GM21360 (cell line): ENCODE results near the gene KRTAP5-4.
"Not testable (repeated sequence)": the region's sequence is repeated elsewhere in the genome, so short reads cannot be mapped to it uniquely, and the experiment has no call there.

Experiments
- ATAC-seq: cut with Tn5 transposase; IDR thresholded peaks from one replicate; pipeline ENCODE4 v1.9.1; 2021; ENCODE audit warnings: mild to moderate bottlenecking, moderate library complexity; ENCODE audit not compliant: unreplicated experiment

The KRTAP5-4 gene

DNA sequence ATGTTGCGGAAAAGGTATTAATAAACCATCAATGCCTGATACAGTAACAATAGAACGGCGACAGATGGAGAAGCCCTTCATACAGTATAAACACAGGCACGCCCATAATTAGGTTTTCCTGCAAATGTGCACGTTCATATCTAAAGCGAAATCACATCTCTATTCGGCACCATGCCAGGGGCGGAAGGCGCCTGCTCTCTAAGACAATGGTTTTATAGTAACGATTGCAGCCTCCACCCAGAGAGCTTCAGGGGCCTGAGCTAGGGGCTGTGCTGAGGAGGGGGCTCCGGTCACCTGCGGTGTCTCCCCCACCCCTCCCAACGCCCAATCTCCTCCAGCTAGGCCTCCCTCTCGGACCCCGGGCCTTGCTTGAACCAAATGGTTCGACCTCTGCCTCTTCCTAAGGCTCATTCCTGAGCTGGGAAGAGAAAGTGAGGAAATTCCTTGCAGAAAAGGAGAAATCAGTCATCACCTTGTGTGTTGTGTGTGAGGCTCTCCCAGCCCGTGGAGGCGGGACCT lies 17.2 kb upstream of the KRTAP5-4 start:
- no peak for ATAC-seq

DNA sequence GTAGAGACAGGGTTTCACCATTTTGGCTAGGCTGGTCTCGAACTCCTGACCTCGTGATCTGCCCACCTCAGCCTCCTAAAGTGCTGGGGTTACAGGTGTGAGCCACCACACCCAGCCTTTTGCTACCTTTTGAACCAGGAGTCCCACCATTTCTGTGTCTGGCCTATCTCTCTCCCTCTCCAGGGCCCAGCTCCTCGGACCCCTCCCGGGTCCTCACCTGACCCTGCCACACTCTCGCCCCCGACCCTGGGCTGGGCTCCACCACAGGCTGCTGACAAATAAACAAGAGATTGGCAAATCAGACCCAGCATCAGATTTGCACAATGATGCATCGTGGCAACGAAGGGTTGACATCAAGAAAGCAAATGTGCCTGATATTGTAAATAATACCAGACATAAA lies 16.4 kb upstream of the KRTAP5-4 start:
- no peak for ATAC-seq

DNA sequence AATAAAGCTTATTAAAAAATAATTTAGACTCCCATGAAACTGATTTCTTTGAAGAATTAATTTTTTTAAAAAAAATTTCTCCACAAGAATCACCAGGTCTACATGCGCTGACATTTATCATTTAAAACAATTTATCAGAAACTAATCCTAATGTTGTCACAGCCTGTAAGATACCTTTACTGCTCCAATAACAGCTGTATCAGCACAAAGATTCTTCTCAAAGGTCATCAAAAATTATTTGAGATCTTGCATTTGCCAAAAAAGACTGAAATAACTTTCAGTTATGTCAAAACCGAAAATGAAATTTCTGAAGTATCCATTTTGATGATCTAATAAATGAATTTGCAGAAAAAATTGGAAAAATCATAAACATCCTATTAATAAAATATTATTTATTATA lies 15.7 kb upstream of the KRTAP5-4 start:
- no peak for ATAC-seq

DNA sequence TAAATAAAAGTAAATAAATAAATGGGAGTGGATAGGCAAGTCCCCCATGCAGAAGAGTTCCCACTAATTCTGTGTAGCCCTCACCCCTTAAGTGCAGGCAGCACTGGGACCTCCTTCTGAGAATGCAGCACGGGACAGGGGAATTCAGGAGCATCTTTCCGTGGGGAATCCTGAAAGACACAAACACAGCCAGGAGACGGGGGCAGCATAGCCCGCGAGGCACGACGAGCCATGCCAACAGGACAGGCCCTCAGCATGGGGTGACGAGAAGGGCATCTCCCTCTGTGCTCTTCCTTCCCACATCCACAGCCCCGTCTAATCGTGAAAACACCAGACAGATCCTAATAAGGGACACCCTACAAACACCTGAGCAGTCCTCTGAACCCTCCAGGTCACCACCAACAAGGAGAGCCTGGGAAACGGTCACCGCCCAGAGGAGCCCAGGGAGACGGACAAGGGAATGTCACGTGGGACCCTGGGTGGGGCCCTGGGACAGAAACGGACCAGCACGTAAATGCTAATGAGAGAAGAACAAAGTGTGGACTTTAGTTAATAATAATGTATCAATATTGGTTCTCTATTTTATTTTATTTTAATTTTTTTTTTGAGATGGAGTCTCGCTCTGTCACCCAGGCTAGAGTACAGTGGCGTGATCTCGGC lies 14.5 kb upstream of the KRTAP5-4 start:
- no peak for ATAC-seq

DNA sequence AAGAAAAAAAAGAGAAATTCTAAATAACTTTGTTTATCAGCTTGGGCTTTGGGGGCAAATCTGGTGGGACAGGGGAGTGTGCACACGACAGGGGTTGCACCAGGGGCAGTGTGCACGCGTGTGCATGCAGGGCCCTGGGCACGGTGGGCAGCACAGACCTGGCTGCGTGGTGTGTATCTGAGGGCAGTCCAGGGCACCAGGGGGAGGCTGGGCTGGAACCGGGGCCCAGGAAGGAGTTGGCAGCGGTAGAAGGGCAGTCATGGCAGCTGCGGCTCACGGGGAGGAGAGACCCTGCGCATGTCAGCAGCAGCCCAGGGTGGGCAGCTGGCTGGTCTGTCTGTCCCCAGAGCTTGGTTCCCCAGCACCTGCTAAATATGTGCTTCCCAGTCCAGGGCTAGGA lies 11.9 kb upstream of the KRTAP5-4 start:
- ATAC-seq: no peak

DNA sequence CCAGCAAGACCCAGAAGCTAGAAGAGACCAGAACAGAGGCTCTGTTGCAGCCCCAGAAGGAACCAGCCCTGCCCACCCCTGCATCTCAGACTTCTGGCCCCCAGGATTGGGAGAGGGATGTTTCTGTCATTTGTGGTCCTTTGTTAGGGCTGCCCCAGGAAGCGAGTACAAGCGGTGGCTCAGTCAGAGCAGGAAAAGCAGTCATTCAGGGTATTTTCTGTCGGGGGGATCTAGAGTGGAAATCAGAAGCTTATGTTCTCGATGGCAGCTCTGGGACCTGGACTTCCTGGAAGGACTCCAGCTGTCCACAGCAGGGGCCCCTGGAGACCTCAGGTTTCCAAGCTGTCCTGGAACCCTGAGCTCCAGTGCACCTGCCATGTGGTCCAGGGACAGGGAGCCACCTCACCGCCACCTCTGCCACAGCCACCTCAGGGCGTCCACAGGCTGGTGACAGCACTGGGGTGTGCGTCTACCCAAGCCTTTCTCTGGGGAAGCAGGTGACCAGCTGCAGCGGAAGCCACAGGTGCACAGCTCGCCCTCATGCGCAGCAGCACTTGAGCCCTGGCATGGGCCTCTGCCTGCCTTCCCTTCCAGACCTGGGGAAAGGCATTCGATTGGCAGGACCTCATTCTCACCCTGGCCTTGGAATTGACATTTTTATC lies 10.2 kb upstream of the KRTAP5-4 start:
- ATAC-seq: no peak

DNA sequence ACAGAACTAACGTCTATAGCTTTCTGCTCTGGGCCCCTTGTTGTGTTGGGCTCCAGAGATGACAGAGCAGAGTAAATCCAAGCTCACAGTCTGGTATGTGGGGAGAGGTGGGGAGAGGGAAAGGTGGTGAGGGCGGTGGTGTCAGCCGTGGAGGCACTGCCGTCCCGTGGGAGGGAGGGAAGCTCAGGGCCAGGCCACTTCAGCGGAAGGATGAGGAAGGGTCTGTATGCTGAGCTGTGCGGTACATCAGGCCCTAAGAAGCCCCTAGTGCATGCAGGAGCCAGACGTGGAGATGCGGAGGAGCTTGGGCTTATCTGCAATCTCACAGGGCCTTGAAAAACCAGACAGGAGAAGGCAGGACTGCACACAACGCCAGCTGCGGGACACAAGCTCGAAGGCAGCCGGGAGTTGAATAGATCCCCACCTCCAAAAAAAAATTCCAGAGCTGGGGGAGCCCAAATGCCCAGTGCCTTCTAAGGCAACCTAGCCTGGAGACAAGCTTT lies 9.2 kb upstream of the KRTAP5-4 start:
- ATAC-seq: no peak

DNA sequence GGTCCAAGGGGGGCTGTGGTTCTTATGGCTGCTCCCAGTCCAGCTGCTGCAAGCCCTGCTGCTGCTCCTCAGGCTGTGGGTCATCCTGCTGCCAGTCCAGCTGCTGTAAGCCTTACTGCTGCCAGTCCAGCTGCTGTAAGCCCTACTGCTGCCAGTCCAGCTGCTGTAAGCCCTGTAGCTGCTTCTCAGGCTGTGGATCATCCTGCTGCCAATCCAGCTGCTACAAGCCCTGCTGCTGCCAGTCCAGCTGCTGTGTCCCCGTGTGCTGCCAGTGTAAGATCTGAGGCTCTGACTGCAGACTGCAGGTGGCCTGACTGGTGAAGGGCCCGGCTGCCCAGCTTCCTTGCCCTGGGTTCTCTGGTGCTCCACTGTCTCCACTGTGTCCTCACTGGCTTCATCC lies 8.3 kb upstream of the KRTAP5-4 start:
- ATAC-seq: no peak

DNA sequence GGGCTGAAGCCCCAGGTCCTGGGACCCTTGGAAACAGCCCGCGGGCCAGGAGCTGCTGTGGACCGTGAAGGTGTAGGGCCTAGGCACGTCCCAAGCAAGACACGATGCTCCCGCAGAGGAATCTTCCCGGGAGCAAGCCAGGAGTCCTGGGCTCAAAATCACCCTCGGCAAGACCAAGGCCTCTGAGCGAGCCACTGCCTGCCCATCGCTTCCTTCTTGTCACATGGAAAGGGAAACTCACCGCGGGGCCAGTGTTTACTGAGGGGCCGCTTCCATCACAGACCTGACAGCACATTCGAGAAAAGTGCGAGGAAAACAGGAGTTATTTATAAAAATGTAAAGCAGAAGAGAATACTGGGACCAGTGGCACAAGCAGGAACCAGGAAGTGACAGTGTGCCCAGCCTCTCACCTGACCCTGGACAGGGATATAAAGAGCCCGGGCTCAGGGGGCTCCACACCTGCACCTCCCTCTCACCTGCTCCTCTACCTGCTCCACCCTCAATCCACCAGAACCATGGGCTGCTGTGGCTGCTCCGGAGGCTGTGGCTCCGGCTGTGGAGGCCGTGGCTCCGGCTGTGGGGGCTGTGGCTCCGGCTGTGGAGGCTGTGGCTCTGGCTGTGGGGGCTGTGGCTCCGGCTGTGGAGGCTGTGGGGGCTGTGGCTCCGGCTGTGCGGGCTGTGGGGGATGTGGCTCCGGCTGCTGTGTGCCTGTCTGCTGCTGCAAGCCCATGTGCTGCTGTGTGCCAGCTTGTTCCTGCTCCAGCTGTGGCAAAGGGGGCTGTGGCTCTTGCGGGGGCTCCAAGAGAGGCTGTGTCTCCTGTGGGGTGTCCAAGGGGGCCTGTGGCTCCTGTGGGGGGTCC lies 7.6 kb upstream of the KRTAP5-4 start, which contains the start of gene KRTAP5-5:
Gene KRTAP5-5, plus strand, starts transcription at position 450 of the 860 bp plus-strand sequence. Its CDS starts 66 bp downstream, at position 516.
- no peak for ATAC-seq

DNA sequence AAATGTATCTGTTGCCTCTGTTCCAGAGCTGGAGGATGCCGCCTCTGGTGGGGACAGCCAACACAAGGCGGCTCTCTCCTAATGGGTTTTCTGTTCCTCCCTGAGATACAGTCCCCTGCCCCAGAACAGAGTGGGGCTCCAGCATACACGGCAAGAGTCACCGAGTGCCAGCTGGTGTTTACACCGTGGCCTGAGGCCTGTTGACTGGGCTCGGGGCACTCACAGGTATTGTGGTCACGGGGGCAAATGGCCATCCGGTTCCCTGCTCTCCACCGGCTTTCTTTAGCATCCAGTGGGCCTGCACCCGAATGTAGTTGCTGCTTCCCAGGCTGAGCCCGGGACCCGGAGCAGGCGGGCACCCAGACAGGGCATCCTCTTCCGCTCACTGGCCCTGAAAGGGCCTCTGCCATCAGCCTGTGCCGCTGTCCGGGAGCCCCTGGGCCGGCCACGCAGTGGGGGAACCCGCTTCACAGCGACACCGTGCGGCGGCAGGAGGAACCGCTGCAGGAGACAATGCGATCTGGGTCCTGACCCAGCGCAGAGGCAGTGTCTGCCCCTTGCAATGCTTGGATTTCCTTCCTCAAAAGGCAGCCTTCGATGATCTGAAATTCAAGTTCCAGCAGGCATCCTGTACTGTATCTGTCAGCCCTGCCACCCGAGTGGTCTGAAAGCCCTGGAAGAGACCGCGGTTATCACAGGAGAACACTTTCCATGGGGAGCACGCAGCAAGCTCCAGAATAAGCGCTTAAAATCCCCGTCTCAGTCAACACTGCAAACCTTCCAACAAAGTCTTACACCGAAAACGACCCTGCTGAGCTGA lies 6.8 kb upstream of the KRTAP5-4 start:
- no peak for ATAC-seq

DNA sequence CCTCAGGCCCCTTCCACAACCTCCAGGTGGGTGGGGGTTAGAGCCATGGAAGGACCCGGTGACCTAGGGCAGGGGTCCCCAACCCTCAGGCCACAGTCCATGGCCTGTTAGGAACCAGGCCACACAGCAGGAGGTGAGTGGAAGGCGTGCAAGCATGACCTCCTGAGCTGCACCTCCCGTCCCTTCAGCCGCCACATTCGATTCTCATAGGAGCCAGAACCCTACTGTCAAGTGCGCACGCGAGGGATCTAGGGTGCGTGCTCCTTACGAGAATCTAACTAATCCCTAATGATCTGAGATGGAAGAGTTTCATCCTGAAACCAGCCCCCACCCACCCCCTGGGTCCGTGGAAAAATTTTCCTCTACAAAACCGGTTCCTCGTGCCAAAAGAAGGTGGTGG lies 3.6 kb upstream of the KRTAP5-4 start:
- no peak for ATAC-seq

DNA sequence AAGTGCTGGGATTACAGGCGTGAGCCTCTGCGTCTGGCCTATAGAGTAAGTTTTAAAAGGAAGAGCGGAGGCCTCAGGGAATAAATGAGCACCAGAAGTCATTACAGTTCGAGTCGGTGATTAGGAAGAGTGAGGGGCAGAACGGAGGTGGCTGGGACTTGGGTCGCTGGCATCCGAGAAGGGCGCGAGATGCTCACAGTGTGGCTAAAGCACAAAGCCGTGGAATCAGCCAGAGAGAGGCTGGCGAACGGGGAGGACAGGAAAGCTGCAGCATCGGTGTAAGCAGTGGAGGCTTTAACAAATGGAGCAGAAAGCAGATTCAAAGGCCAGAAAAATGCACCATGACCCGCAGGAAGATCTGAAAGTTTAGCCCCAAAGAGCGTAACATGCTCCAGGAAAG lies 2.7 kb upstream of the KRTAP5-4 start:
- no peak for ATAC-seq

DNA sequence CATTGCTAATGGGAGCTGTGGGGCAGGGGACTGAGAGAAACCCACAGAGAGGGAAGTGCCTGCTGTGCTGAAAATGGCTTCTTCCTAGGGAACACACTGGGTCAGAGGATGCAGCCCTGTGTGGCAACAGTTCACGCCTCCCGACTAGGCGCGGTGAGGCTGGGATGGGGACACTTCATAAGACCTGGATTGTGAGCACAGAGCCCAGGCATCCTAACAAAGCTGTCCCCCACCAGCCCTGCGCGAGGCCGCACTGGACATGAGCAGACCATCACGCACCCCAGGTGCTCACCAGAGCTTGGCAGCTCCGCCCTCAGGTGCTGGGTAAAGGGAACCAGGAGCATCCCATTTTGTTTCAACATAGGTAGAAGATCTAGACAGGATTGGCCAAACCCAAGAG lies 1.8 kb upstream of the KRTAP5-4 start:
- no peak for ATAC-seq

DNA sequence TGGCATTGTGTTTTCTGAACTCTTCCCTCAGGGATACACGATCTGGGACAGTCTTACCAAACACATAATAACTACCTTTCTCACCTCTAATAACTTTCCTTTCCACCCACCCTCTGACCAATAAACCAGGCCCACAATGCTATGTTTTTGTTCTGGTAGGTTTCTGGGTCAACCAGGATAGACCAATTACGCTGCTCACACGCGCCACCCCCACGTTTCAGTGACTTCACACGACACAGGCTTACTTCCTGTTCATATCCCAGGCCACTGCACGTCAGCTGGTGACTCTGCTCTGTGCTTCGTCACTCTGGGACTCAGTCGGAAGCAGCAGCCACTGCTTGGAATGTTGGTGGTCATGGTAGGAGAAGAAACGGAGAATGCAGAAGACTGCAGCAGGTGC lies 2.5 kb downstream of the KRTAP5-4 start:
- no peak for ATAC-seq

DNA sequence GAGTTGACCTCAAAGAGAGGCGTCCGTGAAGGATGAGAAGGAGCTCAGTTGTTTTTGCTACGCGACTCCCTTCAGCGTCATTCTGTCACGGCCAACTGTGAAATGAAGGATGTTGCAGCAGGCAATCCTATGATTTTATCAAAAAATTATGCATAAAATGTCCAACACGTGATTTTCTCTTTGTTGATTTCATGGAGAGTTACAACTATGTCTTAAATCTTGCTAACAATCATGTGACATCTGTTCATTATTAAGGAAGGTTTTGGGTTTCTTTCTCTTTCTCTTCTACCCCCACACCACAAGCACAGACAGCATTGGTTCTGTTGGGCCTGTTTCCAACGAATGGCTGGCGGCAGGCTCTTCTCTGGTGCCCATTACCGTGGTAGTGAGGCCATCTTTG lies 3.7 kb downstream of the KRTAP5-4 start:
- ATAC-seq: no peak

DNA sequence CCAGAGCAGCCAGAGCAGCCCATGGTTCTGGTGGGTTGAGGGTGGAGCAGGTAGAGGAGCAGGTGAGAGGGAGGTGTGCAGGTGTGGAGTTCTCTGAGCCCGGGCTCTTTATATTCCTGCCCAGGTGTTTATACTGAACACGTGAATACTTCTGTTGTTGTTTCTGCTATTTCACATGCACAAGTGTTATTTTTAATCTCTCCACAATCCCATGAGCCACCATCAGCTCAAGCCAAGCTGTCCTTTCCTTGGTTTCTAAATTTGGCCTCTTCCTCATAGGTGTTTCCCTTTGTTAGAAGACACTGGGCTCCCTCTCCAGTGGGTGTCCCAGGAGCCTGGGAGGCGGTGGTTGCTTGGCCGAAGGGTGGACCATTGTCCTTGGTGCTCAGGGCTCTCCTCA lies 13.6 kb downstream of the KRTAP5-4 start, which contains the start of gene KRTAP5-3:
Gene KRTAP5-3, minus strand, starts transcription at position 101 of the 400 bp plus-strand sequence. Its CDS starts 78 bp downstream, at position 23.
- no peak for ATAC-seq

DNA sequence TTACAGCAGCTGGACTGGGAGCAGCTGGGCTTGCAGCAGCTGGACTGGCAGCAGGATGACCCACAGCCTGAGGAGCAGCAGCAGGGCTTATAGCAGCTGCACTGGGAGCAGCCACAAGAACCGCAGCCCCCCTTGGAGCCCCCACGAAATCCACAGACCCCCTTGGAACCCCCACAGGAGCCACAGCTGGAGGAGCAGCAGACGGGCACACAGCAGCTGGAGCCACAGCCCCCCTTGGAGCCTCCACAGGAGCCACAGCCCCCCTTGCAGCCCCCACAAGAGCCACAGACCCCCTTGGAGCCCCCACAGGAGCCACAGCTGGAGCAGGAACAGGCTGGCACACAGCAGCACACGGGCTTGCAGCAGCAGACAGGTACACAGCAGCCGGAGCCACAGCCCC lies 14.0 kb downstream of the KRTAP5-4 start:
- ATAC-seq: not testable (repeated sequence)

DNA sequence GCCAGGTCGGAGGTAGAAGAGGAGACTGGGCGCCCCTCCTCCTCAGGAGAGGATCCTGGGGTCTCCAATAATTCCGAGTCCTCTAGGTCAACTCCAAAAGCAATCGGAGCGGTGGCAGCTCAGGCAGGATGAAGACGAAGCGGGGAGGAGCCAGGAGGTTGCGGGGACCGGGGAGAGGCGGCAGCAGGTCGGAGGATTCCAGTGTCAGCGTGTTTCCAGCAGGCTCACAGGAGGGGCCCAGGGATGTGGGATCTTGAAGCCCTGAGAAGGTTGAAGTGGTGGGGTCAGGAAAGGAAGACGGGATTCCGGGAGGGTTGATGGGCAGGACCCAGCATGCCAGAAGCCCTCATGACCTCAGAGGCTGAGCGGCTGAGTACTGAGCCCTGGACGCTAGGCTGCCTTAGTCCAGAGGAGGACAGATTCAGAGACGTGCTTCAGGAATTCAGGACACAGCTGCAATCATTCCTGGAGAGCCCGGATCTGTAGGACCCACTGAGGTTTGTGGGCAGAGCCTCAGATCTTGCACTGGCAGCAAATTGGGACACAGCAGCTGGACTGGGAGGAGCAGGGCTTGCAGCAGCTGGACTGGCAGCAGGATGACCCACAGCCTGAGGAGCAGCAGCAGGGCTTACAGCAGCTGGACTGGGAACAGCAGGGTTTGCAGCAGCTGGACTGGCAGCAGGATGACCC lies 14.6 kb downstream of the KRTAP5-4 start:
- ATAC-seq: not testable (repeated sequence)

DNA sequence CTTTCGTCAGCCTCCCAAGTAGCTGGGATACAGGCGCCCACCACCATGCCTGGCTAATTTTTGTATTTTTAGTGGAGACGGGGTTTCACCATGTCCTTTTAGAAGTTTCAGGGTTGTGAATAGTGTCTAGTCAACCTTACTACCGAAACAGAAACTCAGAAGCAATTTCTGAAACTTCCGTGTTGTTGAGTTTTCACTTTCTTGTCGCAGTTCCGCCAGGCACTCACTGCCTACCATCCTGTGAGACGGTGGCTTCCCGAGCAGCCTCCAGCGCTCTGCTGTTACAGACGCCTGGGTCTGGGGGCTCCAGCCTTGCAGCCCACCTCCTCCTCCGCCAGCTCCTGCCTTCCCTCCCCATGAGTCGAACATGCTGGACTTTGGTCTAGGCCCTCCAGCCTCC lies 16.0 kb downstream of the KRTAP5-4 start:
- ATAC-seq: peak; percentile 84

DNA sequence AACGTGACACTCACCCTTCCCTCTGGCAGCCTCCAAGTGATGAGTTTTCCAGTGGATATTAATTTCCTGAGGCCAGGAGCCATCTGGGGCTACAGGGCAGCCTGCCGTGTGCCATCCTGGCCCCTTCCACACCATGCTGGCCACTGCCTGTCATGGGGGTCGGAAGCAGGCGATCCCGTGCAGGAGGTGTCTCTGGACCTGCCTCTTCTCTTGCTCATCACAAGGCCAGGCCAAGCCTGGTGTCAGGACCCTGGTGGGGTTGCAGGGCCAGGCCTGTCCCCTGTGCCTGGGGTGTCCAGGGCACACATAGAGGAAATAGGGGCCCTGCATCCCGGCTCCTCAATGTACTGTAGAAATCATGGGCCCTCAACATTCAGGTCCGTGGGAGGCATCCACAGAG lies 17.2 kb downstream of the KRTAP5-4 start:
- no peak for ATAC-seq
